ENCODE data around the gene PRICKLE1.

PRICKLE1 gene

DNA sequence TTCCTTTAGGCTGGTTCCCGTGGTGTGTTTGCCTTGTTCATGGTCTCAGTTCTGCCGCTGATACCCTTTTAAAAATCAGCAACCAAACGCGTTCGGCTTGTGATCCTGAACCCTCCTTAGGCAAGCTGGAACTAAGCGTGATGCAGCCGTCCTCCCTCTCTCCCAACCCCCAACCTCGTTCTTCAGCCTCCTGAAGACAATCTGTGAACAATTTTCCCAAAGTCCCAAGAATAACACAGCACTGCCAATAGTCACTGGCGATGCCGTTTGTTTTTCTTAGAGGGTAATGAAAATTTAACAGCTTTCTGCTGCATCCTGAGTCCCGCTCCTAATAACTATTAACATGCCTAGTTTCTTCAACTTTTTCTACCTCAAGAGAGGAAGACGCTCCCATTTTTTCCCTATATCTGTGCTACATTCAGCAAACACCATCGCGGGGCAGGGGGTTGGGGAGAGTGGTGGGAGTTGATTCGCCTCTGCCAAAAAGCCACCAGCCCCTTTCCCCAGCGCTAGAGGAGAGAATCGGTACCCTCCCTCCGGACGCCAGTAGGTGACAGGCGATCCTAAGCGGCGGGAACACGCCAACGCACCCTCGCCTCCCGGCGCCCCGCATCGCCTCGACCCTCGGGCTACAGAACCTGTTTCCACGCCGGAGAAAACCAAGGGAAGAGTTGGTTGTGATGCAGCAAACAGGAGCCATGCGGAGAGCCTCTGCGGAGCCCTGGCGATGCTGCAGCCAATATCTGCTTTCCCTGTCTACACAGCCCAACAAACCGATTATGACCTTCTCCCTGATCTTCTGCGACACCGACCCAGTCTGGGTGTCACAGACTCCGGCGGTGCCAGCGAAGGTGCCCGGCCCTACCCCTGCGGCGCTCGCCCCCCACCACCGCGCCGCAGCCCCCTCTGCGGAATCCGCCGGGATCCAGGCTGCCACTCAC is 752 bp downstream of the PRICKLE1 start:
- no peak for DNase-seq (ENCODE audit: low read depth, low spot score)

DNA sequence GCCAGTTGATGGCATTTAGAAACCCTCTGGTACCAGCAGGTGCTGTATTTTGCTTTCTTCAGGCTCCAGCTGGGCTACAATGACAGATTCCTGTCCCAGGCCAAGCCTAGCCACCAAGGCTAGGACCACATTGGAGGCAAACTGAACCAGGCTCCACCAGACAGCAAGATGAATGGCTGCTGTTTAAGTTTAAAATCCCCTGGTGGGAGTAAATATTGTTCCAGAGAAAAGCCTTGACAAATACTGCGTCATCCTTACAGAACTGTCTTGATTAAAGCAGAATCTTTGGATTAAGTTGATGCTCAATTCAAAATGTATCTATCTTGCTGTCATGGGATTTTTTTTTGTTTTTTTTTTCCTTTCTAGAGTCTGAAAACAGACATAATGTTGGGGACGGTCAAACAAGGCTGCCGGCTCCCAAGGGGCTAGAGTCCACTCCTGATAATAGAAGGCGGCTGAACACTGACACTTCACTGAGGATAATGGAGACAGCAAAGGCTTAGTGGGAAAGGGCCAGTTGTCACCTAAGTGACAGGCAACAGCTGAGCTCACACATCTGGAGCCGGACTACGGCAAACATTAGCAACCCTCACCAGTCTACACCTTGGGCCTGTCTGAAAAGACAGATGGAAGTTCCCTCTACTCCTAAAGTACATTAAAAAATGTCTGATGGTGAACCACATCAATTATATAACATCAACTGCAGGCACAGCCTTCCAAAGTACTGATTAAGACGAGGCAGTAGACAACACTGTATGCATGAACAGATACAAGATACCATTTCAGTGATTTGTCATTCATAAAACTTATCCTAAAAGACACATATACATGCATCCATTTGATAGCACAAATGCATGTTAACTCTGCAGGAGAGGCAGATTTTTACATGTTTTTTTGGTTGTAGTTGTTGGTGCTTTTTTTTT is 1.7 kb downstream of the PRICKLE1 start:
- no peak for DNase-seq (ENCODE audit: low read depth, low spot score)

DNA sequence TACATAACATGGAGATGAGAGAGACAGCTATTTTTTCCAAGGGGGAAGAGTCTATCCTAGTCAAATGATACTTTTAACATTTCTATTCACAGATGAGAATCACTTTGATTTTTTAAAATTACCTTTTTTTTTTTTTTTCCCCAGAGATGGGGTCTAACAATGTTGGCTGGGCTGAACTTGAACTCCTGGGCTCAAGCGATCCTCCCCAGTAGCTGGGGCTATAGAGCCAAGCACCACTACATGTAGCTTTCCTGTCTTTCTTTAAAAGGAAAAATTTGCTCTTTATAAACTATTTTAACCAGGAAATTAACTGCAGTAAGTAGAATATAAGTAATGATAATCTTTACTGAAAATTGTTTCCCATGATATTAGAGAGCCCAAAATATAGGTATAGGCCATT is 3.3 kb downstream of the PRICKLE1 start:
- no peak for DNase-seq (ENCODE audit: low read depth, low spot score)

DNA sequence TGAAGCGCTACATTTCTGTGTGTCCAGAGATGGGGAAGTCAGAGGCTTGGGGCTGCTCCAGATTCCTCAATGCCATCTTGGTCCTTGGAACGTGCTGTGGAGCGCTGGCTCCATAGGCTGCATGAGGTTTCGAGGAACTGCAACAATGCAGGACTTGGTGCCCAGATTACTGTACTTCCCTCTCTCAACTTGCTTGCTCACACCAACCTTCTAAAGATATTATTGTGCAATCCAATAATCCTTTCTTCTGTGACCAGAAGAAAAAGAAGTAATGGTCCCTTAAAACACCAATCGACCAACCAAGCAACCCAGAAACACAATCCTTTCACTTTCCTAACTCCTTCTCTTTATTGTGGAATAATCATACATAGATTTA is 3.7 kb downstream of the PRICKLE1 start:
- no peak for DNase-seq (ENCODE audit: low read depth, low spot score)

DNA sequence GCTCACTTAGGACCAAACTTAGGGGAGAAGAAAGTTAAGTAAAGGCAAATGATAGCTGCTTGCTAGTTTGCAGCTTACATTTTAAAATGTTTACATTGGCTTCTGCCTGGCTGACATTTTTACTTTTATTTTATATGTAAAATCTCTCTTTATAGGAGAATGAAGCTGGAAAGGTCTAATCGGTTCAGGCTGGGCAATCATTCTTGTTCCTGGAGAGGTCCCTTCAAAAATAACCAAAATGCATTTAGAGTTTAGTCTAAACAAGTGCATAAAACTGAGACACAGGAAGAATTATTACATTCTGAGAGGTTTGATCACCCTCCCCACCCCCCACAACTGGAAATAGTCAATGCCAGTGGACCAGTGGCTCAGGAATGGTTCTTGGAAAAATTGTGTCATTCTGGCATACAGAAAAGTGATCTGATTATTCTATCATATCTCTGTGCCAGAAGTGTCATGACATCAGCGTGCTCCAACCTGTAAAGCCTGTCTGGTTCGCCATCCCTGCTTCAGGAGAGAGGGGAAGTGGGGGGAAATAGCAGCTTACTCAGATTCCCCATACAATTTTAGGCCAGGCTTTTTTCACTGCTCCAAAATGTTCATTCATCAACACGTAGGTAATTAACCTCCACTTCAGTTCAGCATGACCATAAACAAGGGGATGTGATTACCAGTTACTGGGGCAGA is 4.2 kb downstream of the PRICKLE1 start:
- no peak for DNase-seq (ENCODE audit: low read depth, low spot score)

DNA sequence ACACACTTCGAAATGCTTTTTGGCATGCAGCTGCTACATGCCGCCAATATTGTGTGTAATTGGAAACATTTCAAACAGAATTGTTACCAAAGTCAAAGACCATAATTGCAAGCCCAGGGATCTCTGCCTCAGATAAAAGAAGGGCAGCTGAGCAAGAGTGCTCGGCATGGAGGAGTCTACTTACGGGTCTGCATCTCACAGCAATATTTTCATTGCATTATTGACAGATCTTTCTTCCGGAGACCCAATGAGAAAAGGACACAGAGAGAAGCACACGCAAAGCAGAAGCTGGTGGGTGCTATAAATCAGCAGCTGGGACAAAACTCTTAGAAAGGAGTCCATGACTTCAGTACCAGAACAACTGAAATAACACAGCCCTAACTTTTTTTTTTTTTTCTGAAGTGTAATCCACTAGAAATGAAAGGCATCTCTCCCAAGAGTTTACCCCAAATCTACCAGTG is 4.9 kb downstream of the PRICKLE1 start:
- DNase-seq (ENCODE audit: low read depth, low spot score), result no peak

DNA sequence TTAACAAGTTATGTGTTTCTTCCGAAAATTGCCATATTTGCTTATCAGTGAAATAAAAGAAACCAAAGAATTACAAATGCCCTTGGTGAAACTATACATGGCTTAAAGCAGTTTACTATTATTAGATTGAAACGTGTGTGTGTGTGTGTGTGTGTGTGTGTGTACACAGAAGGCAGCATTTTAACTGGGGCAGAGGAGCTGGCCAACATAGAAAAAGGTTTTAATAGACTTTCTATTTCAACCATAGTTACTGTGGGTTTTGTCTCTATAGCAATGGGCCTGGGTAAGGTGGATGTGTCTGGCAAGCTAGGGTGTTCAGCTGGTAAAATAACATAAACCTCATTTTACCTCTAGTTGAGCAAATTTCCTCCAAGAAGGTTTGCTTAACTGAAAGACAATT is 6.5 kb downstream of the PRICKLE1 start:
- no peak for DNase-seq (ENCODE audit: low read depth, low spot score)

DNA sequence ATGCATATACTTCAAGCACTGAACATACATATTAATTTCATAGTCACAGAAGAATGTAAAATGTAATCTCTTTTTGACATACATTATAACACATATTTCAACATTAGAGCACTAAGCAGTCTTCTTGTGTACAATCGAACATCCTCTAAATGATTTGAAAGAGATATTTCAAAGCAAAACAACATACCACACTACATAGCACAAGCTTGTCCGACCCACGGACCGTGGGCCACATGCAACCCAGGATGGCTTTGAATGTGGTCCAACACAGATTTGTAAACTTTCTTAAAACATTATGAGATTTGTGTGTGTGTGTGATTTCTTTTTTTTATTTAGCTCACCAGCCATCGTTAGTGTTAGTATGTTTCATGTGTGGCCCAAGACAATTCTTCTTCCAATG is 7.0 kb downstream of the PRICKLE1 start:
- no peak for DNase-seq (ENCODE audit: low read depth, low spot score)

DNA sequence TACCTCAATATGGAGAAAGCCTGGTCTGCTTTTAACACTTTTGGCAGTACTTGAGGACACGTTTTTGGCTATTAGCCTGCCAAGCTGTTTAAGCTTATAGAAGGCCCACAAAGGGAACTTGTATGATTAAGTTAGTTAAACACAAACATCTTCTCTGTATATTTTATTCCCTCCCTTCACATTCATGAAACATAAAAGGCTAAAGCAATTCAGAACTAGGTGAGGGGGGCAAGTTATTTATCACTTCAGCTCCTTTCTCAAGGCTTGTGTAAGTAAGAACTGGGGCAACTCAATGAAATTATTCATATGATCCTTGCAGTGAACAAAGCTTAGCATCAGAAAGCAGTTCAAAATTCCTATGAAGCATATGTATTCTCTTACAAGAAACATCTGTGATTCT is 7.5 kb downstream of the PRICKLE1 start:
- no peak for DNase-seq (ENCODE audit: low read depth, low spot score)

DNA sequence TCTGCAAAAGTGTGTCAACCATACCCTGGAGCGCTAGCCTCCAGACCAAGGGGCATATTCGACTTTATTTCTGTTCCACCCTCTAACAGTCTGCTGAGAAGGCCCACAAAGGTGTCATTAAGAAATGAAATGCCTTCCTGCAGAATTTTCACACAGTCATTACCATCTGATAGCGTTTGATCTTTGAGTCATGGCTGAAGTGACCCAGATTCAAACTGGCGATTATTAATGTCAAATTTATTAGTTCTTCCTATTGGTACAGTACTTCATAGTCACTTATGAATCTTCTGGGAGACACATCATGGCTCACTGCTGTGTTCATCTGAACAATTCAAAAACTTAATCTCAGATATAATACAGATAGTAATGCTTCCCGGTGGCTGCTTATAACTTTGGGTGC is 13.2 kb downstream of the PRICKLE1 start:
- no peak for DNase-seq (ENCODE audit: low read depth, low spot score)

DNA sequence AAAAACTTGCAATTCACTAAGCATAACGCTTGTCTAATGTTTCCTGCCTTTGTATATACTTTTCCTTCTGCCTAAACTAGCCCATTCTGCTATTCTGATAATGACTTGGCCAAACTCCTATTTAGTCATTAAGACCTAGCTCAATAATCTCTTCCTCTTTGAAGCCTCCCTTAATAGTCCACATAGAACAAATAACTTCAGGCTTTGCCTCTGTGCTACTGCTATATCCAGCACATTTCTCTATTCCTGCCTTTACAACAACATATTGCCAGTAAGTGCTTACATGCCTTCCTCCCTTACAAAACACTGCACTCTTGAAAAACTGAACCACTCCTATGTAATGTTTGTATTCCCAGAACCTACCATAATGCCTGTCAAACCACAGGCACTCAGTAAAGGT is 13.8 kb downstream of the PRICKLE1 start:
- no peak for DNase-seq (ENCODE audit: low read depth, low spot score)

DNA sequence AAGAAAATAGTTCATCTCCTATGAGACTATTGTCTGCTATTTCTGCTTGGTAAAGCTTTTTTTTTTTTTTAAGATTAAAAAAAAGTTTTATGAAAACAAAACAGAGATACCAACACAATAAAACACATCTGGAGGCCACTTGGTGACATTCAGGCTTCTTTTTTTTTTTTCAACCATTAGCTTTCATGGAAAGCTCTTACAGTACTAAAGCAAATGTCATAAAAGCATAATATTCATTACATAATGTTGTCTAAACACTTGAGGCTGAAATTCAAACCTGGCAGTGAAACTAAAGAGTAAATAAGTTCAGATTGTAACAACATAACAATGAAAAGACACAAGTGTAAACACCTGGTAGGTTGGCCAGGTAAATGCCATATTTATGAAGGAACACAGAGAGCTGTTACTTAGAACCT is 14.7 kb downstream of the PRICKLE1 start:
- DNase-seq (ENCODE audit: low read depth, low spot score), result no peak

DNA sequence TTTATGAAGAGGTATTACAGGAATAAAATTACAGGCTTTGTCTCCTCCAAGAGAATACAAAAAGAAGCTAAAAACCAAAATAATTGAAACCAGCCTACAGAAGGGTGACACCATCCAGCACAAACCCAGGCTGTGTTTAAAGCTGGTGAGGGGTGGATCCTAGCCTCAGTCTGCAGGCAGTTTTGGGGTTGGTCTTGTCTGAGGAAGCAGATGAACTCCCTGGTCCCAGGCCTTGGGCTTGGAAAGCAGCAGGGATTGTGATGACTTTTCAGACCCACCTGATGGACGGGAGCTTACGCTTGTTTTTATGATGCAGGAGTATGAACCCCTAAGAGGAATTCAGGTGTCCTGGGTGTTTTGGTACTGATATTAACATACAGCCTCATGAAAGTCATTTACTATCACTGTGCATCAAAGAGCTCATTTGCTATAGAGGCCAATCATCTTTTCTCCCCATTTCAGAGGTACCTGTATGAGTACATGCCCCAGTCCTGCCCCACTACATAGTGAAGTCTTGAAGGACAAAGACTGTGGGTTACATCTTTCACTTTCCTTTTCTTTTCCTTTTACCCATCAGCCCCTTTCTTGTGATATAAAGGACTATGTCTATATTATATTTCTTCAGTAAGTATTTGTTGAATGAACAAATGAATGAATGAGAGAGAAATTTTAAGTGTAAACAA is 18.1 kb downstream of the PRICKLE1 start:
- DNase-seq (ENCODE audit: low read depth, low spot score), result no peak

DNA sequence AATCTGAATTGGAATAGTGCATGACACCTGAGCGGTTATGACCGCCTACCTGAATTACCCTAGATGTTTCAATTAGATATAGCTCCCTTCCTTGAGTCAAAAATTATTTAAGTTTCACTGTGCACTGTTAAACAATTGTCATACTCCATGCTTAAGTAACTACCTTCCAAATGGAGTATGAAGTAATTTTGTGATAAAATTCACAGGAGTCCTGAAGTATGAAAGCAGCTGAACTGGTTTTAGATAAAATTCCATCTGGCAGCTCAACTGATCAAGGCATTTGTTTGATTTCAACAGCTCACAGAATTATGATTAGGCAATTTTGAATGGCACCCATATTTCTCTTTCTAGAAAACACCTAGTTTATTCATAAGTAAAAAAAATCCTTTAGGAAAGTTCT is 19.5 kb downstream of the PRICKLE1 start:
- no peak for DNase-seq (ENCODE audit: low read depth, low spot score)

DNA sequence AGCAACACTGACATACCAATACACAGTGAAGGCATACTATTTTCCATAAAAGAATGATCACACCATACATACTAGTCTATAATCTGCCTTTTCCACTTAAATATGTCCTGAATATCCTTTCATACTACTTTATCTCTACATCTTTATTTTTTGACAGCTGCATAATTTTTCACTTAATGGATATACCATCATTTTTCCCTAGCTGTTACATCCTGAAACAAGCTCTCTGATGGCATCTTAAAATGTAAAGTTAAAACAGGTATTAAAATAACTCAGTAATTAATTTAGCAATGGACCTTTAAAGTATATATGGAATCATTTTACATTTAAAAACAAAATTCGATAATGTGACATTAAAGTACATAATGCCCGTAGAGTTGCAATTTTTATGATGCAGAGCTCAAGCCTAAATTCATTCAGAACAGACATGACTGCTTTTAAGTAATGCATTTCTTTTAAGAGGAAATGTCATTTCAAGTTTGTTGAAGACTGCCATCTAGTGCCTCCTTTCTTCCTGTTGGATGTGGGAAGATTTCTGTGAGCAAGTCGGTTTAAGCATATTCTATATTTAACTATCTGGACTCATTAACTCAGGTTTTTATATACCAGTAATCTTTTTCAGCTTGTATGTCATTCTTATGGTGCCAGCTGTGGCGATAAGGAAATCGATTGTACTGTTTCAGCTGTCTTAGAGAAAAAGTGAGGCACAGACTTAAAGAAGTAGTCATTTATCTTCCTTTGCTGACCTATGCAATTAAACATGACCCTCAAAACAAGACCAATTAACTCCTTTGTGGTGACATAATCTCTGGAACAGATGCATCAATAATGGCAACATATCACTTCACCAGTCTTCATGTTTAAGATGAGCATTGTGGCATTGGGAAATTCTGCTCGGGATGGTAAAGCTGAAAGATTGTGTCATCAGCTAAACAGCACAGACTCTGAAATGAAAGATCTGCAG is 20.3 kb downstream of the PRICKLE1 start:
- no peak for DNase-seq (ENCODE audit: low read depth, low spot score)

DNA sequence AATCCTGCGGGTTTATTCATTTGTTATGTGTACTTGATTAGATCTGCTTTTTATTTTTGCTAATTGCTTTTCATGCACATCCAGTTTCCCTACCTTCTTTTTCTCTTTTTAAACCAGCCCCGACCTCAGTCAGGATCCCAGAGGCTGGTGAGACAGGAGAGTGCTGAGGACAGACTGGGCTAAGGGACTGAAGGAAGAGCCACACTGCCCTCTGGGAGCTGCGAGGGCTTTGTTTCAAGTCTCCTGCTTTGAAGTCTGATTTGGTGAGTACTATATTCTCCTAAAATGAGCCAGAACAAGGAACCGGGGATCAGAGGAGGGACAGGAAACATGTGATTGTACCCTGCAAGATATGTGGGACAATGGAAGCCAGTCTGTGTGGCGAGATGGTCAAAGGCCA is 23.9 kb downstream of the PRICKLE1 start:
- no peak for DNase-seq (ENCODE audit: low read depth, low spot score)

DNA sequence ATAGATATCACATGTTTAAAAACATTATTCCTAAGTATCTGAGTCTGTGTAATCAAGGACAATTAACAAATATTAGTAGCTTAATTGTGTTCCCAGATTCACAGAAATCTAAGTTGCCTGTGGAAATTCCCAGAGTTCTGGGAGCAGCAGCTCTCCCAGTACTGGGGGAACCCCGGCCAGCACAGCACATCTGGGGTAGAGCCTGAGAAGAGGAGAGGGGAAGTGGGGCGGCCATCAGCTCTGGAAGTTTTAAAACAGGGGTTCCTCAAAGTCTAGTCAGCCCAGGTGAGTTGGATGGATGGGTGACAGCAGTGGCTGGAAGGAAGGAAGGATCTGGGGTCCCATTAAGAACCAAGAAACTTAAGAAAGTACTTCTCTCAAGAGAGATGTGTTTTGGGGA is 24.6 kb downstream of the PRICKLE1 start:
- no peak for DNase-seq (ENCODE audit: low read depth, low spot score)

DNA sequence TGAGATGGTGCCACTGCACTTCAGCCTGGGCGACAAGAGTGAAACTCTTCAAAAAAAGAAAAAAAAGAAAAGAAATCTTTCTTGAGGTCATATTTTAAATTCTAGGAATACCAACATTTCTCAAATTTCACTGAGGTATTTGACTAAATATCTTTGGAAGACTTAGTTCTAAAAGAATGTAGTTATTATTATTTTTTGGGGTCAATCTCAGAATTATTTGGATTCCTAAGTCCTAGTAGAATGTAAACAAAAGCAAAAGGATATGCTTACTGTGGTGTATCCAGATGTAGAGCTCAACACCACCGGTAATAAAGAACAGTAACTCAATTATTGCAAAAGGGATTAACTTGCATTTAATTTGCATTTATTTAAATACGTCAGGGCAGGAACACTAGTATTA is 25.0 kb downstream of the PRICKLE1 start:
- DNase-seq (ENCODE audit: low read depth, low spot score), result no peak

DNA sequence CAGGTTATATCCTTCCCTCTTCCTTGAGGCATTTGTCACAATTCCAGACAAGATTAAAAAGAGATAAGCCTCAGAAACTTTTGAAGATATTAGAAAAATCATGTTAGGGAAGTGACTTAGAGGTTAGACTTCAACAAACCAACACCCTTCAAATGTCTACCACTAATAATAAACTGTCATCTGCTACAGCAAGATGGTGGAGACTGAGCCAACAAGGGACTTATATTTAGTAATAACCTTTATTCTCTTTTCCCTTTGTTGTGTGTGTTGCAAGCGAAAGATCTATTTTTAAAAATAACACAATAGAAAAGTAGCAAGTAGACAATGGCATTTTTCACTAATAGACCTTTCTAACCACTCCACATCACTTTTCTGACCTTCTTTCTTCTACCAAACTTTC is 28.6 kb downstream of the PRICKLE1 start:
- DNase-seq (ENCODE audit: low read depth, low spot score), result no peak

DNA sequence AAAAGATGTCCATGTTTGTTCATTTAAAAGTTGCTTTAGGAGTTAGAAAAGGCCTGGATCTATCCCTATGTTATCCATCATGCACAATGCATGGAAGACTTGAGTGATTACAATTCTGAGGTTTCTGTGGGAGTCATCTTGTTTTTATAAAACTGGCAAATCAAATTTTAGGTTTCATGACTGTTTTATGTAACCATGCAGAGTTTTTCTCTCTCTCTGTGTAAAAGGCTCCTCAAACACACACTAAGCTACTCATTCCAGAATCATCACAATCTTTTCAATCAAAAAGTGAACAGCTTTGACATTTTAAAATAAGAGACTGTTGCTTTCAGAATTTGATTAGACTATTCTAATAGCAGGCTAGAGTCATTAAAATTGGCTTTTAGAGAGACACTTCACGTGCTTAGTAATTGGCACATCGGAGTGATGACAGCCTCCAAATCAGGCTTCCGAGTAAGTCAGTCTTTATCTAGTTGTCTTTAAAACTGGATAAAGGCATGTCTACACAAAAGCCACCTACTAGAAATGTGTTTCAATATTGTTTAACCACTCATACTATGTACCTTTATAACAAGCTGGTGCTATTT is 31.9 kb downstream of the PRICKLE1 start:
- no peak for DNase-seq (ENCODE audit: low read depth, low spot score)
